ENCODE measurements around the gene KRTAP5-5.
"Not testable (repeated sequence)": the region's sequence is repeated elsewhere in the genome, so short reads cannot be mapped to it uniquely, and the experiment has no call there.

Gene KRTAP5-5

DNA sequence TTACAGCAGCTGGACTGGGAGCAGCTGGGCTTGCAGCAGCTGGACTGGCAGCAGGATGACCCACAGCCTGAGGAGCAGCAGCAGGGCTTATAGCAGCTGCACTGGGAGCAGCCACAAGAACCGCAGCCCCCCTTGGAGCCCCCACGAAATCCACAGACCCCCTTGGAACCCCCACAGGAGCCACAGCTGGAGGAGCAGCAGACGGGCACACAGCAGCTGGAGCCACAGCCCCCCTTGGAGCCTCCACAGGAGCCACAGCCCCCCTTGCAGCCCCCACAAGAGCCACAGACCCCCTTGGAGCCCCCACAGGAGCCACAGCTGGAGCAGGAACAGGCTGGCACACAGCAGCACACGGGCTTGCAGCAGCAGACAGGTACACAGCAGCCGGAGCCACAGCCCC lies 21.7 kb upstream of the KRTAP5-5 start:
- DNase-seq = not testable (repeated sequence)

DNA sequence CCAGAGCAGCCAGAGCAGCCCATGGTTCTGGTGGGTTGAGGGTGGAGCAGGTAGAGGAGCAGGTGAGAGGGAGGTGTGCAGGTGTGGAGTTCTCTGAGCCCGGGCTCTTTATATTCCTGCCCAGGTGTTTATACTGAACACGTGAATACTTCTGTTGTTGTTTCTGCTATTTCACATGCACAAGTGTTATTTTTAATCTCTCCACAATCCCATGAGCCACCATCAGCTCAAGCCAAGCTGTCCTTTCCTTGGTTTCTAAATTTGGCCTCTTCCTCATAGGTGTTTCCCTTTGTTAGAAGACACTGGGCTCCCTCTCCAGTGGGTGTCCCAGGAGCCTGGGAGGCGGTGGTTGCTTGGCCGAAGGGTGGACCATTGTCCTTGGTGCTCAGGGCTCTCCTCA lies 21.2 kb upstream of the KRTAP5-5 start, which contains the start of gene KRTAP5-3:
Gene KRTAP5-3, minus strand, starts transcription at position 101 of the 400 bp plus-strand sequence. Its CDS starts 78 bp downstream, at position 23.
- no peak for DNase-seq

DNA sequence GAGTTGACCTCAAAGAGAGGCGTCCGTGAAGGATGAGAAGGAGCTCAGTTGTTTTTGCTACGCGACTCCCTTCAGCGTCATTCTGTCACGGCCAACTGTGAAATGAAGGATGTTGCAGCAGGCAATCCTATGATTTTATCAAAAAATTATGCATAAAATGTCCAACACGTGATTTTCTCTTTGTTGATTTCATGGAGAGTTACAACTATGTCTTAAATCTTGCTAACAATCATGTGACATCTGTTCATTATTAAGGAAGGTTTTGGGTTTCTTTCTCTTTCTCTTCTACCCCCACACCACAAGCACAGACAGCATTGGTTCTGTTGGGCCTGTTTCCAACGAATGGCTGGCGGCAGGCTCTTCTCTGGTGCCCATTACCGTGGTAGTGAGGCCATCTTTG lies 11.3 kb upstream of the KRTAP5-5 start:
- no peak for DNase-seq

DNA sequence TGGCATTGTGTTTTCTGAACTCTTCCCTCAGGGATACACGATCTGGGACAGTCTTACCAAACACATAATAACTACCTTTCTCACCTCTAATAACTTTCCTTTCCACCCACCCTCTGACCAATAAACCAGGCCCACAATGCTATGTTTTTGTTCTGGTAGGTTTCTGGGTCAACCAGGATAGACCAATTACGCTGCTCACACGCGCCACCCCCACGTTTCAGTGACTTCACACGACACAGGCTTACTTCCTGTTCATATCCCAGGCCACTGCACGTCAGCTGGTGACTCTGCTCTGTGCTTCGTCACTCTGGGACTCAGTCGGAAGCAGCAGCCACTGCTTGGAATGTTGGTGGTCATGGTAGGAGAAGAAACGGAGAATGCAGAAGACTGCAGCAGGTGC lies 10.1 kb upstream of the KRTAP5-5 start:
- no peak for DNase-seq

DNA sequence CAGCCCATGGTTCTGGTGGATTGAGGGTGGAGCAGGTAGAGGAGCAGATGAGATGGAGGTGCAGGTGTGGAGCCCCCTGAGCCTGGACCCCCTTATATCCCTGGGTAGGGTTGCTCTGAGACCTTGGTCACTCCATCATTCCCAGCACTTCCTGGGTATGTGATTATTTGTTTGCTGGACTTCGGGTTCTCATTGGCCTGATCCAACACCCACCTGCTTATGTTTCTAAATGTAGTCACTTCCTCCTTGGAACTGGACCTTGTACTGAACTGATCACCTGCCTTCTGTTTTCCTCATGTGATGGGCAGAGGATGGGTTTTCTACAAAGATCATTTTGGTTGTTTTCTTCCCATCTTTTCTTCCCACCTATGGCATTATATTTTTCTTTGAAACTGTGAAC lies 7.5 kb upstream of the KRTAP5-5 start, which contains the start of gene KRTAP5-4:
Gene KRTAP5-4, minus strand, starts transcription at position 53 of the 400 bp plus-strand sequence. Its CDS starts 45 bp downstream, at position 8.
- no peak for DNase-seq

DNA sequence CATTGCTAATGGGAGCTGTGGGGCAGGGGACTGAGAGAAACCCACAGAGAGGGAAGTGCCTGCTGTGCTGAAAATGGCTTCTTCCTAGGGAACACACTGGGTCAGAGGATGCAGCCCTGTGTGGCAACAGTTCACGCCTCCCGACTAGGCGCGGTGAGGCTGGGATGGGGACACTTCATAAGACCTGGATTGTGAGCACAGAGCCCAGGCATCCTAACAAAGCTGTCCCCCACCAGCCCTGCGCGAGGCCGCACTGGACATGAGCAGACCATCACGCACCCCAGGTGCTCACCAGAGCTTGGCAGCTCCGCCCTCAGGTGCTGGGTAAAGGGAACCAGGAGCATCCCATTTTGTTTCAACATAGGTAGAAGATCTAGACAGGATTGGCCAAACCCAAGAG lies 5.9 kb upstream of the KRTAP5-5 start:
- DNase-seq = no peak

DNA sequence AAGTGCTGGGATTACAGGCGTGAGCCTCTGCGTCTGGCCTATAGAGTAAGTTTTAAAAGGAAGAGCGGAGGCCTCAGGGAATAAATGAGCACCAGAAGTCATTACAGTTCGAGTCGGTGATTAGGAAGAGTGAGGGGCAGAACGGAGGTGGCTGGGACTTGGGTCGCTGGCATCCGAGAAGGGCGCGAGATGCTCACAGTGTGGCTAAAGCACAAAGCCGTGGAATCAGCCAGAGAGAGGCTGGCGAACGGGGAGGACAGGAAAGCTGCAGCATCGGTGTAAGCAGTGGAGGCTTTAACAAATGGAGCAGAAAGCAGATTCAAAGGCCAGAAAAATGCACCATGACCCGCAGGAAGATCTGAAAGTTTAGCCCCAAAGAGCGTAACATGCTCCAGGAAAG lies 5.0 kb upstream of the KRTAP5-5 start:
- DNase-seq = no peak

DNA sequence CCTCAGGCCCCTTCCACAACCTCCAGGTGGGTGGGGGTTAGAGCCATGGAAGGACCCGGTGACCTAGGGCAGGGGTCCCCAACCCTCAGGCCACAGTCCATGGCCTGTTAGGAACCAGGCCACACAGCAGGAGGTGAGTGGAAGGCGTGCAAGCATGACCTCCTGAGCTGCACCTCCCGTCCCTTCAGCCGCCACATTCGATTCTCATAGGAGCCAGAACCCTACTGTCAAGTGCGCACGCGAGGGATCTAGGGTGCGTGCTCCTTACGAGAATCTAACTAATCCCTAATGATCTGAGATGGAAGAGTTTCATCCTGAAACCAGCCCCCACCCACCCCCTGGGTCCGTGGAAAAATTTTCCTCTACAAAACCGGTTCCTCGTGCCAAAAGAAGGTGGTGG lies 4.0 kb upstream of the KRTAP5-5 start:
- no peak for DNase-seq

DNA sequence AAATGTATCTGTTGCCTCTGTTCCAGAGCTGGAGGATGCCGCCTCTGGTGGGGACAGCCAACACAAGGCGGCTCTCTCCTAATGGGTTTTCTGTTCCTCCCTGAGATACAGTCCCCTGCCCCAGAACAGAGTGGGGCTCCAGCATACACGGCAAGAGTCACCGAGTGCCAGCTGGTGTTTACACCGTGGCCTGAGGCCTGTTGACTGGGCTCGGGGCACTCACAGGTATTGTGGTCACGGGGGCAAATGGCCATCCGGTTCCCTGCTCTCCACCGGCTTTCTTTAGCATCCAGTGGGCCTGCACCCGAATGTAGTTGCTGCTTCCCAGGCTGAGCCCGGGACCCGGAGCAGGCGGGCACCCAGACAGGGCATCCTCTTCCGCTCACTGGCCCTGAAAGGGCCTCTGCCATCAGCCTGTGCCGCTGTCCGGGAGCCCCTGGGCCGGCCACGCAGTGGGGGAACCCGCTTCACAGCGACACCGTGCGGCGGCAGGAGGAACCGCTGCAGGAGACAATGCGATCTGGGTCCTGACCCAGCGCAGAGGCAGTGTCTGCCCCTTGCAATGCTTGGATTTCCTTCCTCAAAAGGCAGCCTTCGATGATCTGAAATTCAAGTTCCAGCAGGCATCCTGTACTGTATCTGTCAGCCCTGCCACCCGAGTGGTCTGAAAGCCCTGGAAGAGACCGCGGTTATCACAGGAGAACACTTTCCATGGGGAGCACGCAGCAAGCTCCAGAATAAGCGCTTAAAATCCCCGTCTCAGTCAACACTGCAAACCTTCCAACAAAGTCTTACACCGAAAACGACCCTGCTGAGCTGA lies 859 bp upstream of the KRTAP5-5 start:
- no peak for DNase-seq

DNA sequence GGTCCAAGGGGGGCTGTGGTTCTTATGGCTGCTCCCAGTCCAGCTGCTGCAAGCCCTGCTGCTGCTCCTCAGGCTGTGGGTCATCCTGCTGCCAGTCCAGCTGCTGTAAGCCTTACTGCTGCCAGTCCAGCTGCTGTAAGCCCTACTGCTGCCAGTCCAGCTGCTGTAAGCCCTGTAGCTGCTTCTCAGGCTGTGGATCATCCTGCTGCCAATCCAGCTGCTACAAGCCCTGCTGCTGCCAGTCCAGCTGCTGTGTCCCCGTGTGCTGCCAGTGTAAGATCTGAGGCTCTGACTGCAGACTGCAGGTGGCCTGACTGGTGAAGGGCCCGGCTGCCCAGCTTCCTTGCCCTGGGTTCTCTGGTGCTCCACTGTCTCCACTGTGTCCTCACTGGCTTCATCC lies 696 bp downstream of the KRTAP5-5 start:
- DNase-seq = no peak

DNA sequence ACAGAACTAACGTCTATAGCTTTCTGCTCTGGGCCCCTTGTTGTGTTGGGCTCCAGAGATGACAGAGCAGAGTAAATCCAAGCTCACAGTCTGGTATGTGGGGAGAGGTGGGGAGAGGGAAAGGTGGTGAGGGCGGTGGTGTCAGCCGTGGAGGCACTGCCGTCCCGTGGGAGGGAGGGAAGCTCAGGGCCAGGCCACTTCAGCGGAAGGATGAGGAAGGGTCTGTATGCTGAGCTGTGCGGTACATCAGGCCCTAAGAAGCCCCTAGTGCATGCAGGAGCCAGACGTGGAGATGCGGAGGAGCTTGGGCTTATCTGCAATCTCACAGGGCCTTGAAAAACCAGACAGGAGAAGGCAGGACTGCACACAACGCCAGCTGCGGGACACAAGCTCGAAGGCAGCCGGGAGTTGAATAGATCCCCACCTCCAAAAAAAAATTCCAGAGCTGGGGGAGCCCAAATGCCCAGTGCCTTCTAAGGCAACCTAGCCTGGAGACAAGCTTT lies 1.5 kb downstream of the KRTAP5-5 start:
- DNase-seq = no peak

DNA sequence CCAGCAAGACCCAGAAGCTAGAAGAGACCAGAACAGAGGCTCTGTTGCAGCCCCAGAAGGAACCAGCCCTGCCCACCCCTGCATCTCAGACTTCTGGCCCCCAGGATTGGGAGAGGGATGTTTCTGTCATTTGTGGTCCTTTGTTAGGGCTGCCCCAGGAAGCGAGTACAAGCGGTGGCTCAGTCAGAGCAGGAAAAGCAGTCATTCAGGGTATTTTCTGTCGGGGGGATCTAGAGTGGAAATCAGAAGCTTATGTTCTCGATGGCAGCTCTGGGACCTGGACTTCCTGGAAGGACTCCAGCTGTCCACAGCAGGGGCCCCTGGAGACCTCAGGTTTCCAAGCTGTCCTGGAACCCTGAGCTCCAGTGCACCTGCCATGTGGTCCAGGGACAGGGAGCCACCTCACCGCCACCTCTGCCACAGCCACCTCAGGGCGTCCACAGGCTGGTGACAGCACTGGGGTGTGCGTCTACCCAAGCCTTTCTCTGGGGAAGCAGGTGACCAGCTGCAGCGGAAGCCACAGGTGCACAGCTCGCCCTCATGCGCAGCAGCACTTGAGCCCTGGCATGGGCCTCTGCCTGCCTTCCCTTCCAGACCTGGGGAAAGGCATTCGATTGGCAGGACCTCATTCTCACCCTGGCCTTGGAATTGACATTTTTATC lies 2.6 kb downstream of the KRTAP5-5 start:
- no peak for DNase-seq

DNA sequence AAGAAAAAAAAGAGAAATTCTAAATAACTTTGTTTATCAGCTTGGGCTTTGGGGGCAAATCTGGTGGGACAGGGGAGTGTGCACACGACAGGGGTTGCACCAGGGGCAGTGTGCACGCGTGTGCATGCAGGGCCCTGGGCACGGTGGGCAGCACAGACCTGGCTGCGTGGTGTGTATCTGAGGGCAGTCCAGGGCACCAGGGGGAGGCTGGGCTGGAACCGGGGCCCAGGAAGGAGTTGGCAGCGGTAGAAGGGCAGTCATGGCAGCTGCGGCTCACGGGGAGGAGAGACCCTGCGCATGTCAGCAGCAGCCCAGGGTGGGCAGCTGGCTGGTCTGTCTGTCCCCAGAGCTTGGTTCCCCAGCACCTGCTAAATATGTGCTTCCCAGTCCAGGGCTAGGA lies 4.3 kb downstream of the KRTAP5-5 start:
- DNase-seq = no peak

DNA sequence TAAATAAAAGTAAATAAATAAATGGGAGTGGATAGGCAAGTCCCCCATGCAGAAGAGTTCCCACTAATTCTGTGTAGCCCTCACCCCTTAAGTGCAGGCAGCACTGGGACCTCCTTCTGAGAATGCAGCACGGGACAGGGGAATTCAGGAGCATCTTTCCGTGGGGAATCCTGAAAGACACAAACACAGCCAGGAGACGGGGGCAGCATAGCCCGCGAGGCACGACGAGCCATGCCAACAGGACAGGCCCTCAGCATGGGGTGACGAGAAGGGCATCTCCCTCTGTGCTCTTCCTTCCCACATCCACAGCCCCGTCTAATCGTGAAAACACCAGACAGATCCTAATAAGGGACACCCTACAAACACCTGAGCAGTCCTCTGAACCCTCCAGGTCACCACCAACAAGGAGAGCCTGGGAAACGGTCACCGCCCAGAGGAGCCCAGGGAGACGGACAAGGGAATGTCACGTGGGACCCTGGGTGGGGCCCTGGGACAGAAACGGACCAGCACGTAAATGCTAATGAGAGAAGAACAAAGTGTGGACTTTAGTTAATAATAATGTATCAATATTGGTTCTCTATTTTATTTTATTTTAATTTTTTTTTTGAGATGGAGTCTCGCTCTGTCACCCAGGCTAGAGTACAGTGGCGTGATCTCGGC lies 6.8 kb downstream of the KRTAP5-5 start:
- DNase-seq = no peak

DNA sequence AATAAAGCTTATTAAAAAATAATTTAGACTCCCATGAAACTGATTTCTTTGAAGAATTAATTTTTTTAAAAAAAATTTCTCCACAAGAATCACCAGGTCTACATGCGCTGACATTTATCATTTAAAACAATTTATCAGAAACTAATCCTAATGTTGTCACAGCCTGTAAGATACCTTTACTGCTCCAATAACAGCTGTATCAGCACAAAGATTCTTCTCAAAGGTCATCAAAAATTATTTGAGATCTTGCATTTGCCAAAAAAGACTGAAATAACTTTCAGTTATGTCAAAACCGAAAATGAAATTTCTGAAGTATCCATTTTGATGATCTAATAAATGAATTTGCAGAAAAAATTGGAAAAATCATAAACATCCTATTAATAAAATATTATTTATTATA lies 8.1 kb downstream of the KRTAP5-5 start:
- DNase-seq = no peak

DNA sequence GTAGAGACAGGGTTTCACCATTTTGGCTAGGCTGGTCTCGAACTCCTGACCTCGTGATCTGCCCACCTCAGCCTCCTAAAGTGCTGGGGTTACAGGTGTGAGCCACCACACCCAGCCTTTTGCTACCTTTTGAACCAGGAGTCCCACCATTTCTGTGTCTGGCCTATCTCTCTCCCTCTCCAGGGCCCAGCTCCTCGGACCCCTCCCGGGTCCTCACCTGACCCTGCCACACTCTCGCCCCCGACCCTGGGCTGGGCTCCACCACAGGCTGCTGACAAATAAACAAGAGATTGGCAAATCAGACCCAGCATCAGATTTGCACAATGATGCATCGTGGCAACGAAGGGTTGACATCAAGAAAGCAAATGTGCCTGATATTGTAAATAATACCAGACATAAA lies 8.8 kb downstream of the KRTAP5-5 start:
- no peak for DNase-seq

DNA sequence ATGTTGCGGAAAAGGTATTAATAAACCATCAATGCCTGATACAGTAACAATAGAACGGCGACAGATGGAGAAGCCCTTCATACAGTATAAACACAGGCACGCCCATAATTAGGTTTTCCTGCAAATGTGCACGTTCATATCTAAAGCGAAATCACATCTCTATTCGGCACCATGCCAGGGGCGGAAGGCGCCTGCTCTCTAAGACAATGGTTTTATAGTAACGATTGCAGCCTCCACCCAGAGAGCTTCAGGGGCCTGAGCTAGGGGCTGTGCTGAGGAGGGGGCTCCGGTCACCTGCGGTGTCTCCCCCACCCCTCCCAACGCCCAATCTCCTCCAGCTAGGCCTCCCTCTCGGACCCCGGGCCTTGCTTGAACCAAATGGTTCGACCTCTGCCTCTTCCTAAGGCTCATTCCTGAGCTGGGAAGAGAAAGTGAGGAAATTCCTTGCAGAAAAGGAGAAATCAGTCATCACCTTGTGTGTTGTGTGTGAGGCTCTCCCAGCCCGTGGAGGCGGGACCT lies 9.6 kb downstream of the KRTAP5-5 start:
- DNase-seq = no peak

DNA sequence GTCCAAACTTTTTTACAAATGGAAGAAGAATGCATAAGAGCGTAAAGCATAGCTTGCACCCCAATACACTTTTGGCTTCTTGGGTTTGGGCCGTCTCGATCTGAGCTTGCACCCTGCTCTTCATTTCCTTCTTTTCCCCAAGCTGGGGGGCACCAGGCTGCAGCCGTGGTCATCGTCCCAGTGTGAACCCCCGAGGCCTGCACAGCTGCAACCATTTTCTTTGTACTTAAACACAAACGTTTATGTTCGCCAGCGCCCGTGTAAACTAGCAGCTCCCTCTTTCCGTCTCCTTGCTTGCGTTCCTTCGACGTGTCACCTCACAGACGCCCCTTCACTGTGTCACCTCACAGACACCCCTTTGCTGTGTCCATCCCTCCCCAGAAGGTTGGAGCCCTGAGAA lies 10.1 kb downstream of the KRTAP5-5 start:
- DNase-seq = no peak

DNA sequence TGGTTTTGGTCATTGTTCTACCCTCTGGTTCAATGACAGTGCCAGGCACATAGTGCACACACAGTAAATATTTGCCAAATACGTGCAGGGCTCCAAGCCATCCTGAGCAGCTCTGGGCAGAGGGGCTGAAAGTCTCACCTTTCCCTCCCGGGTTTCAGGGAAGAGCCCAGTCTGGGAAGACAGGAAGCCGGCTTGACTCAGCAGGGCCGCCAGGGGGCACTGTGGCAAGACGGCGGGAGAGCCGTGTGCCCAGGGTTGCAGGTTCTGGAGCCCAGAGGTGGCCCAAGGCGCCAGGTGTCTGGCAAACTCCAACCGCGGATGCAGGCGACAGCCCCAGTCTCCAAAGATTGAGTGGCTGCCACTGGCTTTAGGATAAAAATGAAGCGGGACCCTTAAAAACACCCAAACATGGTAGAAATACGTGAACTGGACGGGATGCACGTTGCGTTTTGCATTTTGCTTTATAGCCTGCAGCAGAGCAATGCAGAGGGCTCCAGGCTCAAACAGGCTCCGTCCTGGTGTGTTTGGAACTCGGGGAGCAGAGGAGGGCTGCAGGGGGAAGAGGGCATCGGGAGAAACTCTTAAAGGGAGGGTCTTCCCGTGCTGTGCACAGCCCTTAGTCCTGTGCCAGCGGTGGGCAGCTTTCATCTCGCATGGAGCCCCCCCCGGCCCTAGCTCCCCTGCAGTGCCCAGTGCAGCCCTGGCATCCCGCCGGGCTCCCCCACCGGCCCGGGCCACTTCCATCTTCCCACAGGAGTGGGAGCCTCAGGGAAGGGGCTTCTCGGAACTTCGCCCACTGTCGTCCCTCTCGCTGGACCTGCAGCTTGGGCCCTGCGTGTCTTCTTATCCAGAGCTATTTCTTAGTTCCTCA lies 10.7 kb downstream of the KRTAP5-5 start:
- DNase-seq = no peak

DNA sequence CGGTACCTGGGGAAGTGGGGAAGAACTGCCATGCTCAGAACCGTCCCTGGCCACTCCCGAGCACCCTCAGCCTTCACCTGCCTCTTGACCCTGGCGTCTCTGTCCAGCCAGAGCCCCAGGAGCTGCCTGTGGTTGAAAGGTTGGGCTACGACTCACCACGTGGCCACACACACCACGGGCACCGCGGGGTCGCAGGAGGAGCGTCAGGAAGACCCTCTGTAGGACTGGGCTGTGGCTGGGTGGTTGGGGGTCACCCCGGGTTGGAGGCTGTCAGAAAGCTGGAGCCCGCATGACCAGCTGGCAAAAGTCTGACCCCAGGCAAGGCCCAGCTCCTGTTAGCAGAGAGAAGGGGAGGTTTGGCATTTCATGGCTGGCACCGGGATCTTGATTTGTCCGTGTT lies 11.5 kb downstream of the KRTAP5-5 start:
- DNase-seq = no peak

DNA sequence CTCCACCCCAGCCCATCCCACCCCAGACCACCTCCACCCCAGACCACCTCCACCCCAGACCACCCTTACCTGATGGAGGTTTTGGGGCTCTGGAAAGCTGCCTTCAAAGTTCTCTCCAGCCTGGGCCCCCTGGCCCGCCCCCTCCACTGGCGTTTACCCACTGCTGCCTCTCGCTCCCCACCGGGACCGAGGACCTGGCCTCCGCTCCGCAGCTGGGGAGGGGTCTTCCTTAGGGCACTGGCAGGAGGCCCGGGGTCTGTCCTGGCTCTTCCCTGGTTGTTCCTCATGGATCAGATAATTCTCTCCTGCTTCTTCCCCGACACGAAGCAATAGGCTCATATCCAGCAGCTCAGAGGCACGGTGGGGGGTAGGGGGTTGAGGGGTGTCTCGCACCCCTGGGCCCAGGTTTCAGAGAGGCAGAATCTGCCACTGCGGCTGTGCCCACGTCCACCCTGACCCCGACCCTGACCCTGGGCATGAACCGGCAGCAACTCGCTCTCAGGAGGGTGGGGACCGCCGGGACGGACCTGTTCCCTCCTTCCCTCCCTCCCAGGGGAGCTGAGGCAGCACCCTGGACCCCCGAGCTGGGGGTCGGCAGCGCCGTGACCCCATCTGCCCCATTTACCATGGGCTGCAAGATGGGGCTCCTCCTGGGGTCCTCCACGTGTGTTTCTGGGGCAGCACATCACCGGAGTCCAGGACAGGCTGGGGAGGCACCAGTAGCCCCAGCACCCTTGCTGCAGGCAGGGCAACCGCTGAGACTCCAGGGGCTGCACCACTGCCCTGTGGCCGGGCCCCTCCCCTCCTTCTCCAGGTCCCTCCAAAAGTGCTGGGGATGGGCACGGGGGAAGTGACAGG lies 12.9 kb downstream of the KRTAP5-5 start:
- DNase-seq = no peak

Data from DMS79 (cell line).